Tibial artery (tissue), 4 donors: ENCODE measurements around the gene FCN2.
A peak's percentile ranks its signal among the peaks of the same experiment; 100 is the strongest.

Experiments used
- DNase-seq, 2 donors: peaks; one replicate each; pipeline ENCODE4 v3.0.0-alpha.2; 2019
- H3K27ac ChIP-seq, 2 donors: fragments of 200-600 bp; sonication (generic) in 1 of 2; 1 replicate in 1 of 2; 2 replicates in 1 of 2; pipeline ENCODE4 v1.5.1; 2018 to 2019; ENCODE audit warnings: mild to moderate bottlenecking in 1 of 2
- H3K27me3 ChIP-seq, 2 donors: fragments of 200-600 bp; sonication (generic) in 1 of 2; one replicate each; pipeline versions ENCODE4 v1.5.1 to v1.6.0; 2016 to 2019
- H3K36me3 ChIP-seq, 3 donors: fragments of 200-600 bp; sonication (generic) in 2 of 3; one replicate each; pipeline ENCODE4 v1.5.1; 2016 to 2019; ENCODE audit warnings: mild to moderate bottlenecking in 2 of 3
- H3K4me1 ChIP-seq, 4 donors: fragments of 200-600 bp; sonication (generic) in 2 of 4; 1 replicate in 3 of 4; 2 replicates in 1 of 4; pipeline ENCODE4 v1.5.1; 2016 to 2019
- H3K4me3 ChIP-seq, 2 donors: fragments of 200-600 bp; sonication (generic) in 1 of 2; 1 replicate in 1 of 2; 2 replicates in 1 of 2; pipeline ENCODE4 v1.5.1; 2018 to 2019; ENCODE audit warnings: mild to moderate bottlenecking in 2 of 2
- H3K9me3 ChIP-seq, 3 donors: fragments of 200-600 bp; sonication (generic) in 1 of 3; one replicate each; pipeline ENCODE4 v1.5.1; 2016 to 2019
- intact Hi-C: fragments of 100-400 bp; cut with DNase I; formaldehyde crosslinking; loops from one replicate; pipeline ENCODE4 v1.15.0; 2023; ENCODE audit warnings: low total_unique reads
- TF ChIP-seq, protein P1 (sequence below), 2 experiments: fragments of 200-600 bp in 1 of 2; fragments of 450-650 bp in 1 of 2; IDR thresholded peaks; one replicate each; pipeline ENCODE4 v1.5.1; 2017 to 2019; ENCODE audit warnings: antibody characterized with exemption in 2 of 2, mild to moderate bottlenecking in 1 of 2, moderate library complexity in 1 of 2

The FCN2 gene

GRCh38 chr9:134834957-134835419 is 45.6 kb upstream of the FCN2 start:
- no peak overlapping the region for H3K4me3 ChIP-seq
- peaks cover 23 to 100% (median 72%) of the 10 kb centered on the region in 3 donors for H3K36me3 ChIP-seq
- H3K27me3 ChIP-seq = no peaks in the 10 kb centered on the region
- H3K4me1 ChIP-seq = no peaks in the 10 kb centered on the region
- TF ChIP-seq, protein P1, sequence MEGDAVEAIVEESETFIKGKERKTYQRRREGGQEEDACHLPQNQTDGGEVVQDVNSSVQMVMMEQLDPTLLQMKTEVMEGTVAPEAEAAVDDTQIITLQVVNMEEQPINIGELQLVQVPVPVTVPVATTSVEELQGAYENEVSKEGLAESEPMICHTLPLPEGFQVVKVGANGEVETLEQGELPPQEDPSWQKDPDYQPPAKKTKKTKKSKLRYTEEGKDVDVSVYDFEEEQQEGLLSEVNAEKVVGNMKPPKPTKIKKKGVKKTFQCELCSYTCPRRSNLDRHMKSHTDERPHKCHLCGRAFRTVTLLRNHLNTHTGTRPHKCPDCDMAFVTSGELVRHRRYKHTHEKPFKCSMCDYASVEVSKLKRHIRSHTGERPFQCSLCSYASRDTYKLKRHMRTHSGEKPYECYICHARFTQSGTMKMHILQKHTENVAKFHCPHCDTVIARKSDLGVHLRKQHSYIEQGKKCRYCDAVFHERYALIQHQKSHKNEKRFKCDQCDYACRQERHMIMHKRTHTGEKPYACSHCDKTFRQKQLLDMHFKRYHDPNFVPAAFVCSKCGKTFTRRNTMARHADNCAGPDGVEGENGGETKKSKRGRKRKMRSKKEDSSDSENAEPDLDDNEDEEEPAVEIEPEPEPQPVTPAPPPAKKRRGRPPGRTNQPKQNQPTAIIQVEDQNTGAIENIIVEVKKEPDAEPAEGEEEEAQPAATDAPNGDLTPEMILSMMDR (IDR thresholded peaks at IDR 0.05) = no peak
- H3K27ac ChIP-seq = peak overlapping the region in 1 of 2 donors; percentile 24
- no peak for DNase-seq
- no peaks in the 10 kb centered on the region for H3K9me3 ChIP-seq
- intact Hi-C loops = no loop called here

DNA sequence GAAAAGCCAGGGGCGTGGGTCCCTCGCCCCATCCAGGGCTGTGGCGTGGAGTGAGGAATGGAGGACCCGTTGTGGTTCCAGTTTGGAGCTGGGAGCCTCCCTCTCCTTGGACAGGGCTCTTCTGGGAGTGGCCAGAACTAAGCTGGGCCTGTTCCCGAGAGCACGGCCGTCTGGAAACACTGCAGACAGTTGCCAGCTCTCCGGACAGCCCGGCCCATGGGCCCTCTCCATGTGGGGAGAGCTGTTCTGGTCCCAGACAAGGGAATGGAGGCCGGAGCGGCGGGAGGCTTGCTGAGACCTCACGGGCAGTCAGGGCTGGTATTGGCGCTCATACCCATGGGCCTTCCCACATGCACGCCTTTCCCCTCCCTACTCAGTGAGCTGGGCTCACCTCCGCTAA is 45.2 kb upstream of the FCN2 start:
- TF ChIP-seq, protein P1 (IDR thresholded peaks at IDR 0.05) = no peak
- Histone ChIP-seq H3K27me3 (no peaks in the 10 kb centered on the region), H3K9me3 (no peaks in the 10 kb centered on the region), H3K4me3 (no peak overlapping the region), H3K27ac (peak overlapping the region in 1 of 2 donors; percentile 24), H3K36me3 (peaks cover 18 to 100% (median 68%) of the 10 kb centered on the region in 3 donors), H3K4me1 (no peaks in the 10 kb centered on the region)
- DNase-seq = peak; percentile 57 to 78
- intact Hi-C loops = no loop called here

DNA sequence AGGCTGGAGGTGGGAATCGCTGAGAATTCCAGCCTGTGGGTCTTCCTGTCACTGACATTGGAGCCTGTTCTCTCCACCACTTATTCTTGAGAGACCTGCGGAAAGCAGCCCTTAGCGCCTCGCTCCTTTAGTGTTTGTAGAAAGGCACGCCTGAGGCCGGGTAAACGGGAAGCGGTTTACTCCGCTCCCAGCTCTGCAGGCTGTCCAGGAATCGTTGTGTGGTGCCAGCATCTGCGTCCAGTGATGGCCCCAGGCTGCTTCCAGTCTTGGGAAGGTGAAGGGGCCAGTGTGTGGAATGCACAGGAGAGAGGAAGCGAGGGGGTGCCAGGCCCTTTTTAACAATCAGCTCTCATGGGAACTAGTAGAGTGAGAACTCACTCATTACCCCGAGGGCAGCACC is 44.6 kb upstream of the FCN2 start:
- intact Hi-C loops = no loop called here
- H3K9me3 ChIP-seq = no peaks in the 10 kb centered on the region
- no peak for DNase-seq
- no peaks in the 10 kb centered on the region for H3K4me1 ChIP-seq
- peaks cover 17 to 100% (median 65%) of the 10 kb centered on the region in 3 donors for H3K36me3 ChIP-seq
- no peaks in the 10 kb centered on the region for H3K27me3 ChIP-seq
- H3K27ac ChIP-seq = no peak overlapping the region
- no peak overlapping the region for H3K4me3 ChIP-seq
- TF ChIP-seq, protein P1 (IDR thresholded peaks at IDR 0.05) = no peak

GRCh38 chr9:134836406-134836970 is 44.1 kb upstream of the FCN2 start:
- H3K36me3 ChIP-seq = peaks cover 17 to 100% (median 65%) of the 10 kb centered on the region in 3 donors
- H3K9me3 ChIP-seq = no peaks in the 10 kb centered on the region
- H3K4me3 ChIP-seq = no peak overlapping the region
- H3K27ac ChIP-seq = no peak overlapping the region
- no peaks in the 10 kb centered on the region for H3K27me3 ChIP-seq
- intact Hi-C loops = no loop called here
- no peaks in the 10 kb centered on the region for H3K4me1 ChIP-seq
- DNase-seq = no peak
- TF ChIP-seq, protein P1 (IDR thresholded peaks at IDR 0.05) = no peak

- Histone ChIP-seq H3K9me3 (no peaks in the 10 kb centered on the region), H3K36me3 (peaks cover 23 to 100% (median 70%) of the 10 kb centered on the region in 3 donors), H3K4me1 (no peaks in the 10 kb centered on the region), H3K4me3 (no peak overlapping the region), H3K27me3 (no peaks in the 10 kb centered on the region), H3K27ac (no peak overlapping the region)
- TF ChIP-seq, protein P1 (IDR thresholded peaks at IDR 0.05) = no peak
- intact Hi-C loops = no loop called here
- DNase-seq = no peak
These were observed 43.1 kb upstream of the FCN2 start for GRCh38 chr9:134837529-134837928.
